Frontal cortex (tissue), 4 donors: ENCODE results near the gene TIMMDC1. TPM values are rescaled to one million over a fixed set of nuclear protein-coding genes. Genes with fewer than 3 reads are reported as not detected.
"Not testable (repeated sequence)": the region's sequence is repeated elsewhere in the genome, so short reads cannot be mapped to it uniquely, and the experiment has no call there.

ENCODE experiments used
- DNase-seq, 2 donors: peaks; one replicate each; pipeline ENCODE4 v3.0.0; 2012; ENCODE audit warnings: low spot score in 2 of 2
- FAIRE-seq: peaks from 2 replicates; lab custom pipeline; 2012; peaks lifted over from hg19 to GRCh38; lab: Jason Lieb, UNC
- total RNA-seq: library from RNA; depleted of rRNA; stranded (reverse); fragments of >200 nt; gene quantifications from one replicate; pipeline ENCODE4 v1.2.3, GENCODE V29; 2014
- donor health status: control.
- donor health status: control.
- donor health status: control.

The TIMMDC1 gene
- total RNA-seq, 1 donor from 2014 or later = 31.0 TPM

DNA sequence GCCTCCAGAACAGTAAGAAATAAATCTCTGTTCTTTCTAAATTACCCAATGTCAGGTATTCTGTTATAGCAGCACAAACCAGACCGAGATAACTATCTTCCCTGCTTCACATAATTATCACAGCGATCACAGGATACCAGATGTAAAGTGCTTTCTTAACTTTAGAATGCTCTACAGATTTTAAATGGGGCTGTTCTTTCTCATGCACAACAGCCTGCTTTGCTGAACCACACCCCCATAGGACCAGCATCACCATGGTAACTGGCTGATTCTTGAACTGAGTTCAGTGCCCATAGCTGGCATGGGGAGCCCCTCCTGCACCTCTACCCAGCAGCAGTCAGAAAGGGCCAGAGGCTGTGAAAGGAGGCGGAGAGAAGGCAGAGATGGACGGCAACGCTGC, 53.3 kb downstream of the TIMMDC1 start:
- no peak for DNase-seq
- no peak for FAIRE-seq

DNA sequence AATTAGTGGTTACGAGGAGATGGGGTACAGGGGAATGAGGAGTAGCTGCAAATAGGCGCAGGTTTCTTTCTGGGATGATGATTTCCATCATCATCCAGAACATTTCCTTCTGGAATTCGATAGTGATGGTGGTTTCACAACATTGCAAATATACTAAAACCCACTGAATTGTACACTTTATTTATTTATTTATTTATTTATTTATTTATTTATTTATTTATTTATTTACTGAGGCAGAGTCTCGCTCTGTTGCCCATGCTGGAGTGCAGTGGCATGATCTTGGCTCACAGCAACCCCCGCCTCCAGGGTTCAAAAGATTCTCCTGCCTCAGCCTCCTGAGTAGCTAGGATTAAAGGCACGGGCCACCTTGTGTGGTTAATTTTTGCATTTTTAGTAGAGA, 54.6 kb downstream of the TIMMDC1 start:
- not testable (repeated sequence) for DNase-seq, FAIRE-seq

- DNase-seq = no peak
- no peak for FAIRE-seq
These were observed 55.6 kb downstream of the TIMMDC1 start for GRCh38 chr3:119553823-119554415.

DNA sequence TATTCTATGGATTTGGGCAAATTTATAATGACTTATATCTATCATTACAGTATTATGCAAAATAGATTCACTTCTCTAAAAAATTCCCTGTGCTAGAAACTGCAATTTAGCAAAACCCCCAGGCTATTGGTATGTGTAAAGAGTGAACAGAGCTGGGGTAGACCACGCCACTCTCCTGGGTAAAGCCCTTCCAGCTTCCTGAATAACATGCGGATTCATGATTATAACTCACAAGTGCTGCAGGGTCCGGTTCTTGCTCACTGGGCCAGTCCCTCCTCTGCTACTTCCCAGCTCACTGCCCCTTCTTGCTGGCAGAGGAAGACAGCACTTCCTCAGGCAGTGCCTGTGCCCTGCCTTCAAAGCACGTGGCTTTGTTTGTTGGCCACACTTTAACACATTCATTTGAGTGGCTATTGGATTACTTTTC, 57.0 kb downstream of the TIMMDC1 start:
- FAIRE-seq (no peak), DNase-seq (no peak)

DNA sequence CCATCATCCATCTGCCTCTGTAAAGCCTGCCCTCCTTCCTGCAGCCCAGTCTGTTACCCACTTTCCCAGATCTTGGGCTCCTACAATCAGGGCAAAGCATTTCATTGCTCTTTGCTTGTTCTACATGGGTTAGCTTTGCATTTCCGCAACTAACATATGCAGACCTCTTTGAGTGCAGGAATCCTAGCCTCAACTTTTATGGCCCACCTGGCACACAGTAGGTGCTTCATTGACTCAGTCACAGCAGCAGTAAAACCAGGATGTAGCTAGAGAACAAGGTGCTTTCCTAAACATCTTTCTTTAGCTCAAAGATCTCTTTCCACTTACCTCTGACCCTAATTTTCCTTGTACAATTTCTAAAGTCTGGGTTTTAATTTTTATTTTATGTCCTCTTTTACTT, 57.6 kb downstream of the TIMMDC1 start:
- DNase-seq (no peak), FAIRE-seq (no peak)

- DNase-seq (no peak), FAIRE-seq (no peak)
These were observed 59.0 kb downstream of the TIMMDC1 start for GRCh38 chr3:119557192-119557876.

DNA sequence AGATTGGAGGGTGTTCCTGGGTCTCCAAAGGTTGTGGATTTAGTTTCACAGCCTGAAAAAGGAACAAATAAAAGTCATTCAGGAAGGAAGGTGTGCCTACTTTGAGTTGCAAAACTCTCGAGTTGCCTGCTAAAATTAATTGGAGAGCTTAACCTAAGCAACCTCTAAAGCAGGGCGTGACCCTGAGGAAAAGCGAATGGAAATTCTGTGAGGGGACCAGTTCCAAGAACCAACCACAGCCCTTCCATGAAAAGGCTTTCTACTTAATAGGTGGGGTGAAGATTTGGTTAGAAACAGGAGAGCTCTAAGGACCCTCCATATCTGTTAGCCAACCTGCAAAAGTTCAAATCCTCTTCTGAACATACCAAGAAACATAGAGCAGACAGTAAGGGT, 59.5 kb downstream of the TIMMDC1 start:
- no peak for FAIRE-seq
- DNase-seq = no peak

- FAIRE-seq = no peak
- no peak for DNase-seq
These were observed 60.4 kb downstream of the TIMMDC1 start for GRCh38 chr3:119558626-119559317.

DNA sequence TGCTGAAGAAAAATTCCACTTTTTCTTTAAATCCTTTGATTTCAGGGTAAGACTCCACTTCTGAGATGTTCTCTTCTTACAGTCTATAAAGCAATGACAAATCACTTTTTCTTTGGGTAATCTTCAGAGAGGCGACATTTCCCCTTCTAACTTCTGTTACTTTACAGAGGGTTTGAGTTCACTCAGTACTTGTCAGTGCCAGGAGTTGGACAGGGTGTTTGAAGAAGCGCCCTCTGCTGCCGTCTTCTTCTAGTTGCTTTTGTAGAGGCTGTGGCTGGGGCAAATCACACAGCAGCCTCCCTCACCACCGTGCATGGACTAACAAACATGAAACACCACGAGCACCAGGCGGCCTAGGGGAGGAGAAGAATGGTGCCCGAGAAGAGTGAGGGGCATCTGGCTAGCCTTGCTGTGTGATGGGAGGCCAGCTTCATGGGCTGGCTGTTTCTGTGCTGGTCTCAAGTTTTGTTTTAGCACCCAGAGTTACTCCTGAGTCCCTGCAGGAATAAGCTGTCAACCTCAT, 61.2 kb downstream of the TIMMDC1 start, which contains the start of gene CD80:
Gene CD80, minus strand, starts transcription at position 174 of the 523 bp plus-strand sequence. CDS start 1,886 bp downstream, outside the sequence.
- no peak for DNase-seq
- FAIRE-seq = no peak

- FAIRE-seq = no peak
These were observed 61.8 kb downstream of the TIMMDC1 start for GRCh38 chr3:119560160-119560559.

GRCh38 chr3:119562307-119562961, 64.1 kb downstream of the TIMMDC1 start:
- no peak for FAIRE-seq
- no peak for DNase-seq

More at GRCh38 chr3:119560160-119560559, 61.8 kb downstream of the TIMMDC1 start:
- DNase-seq = no peak

GRCh38 chr3:119563334-119563733, 65.0 kb downstream of the TIMMDC1 start:
- not testable (repeated sequence) for DNase-seq, FAIRE-seq

DNA sequence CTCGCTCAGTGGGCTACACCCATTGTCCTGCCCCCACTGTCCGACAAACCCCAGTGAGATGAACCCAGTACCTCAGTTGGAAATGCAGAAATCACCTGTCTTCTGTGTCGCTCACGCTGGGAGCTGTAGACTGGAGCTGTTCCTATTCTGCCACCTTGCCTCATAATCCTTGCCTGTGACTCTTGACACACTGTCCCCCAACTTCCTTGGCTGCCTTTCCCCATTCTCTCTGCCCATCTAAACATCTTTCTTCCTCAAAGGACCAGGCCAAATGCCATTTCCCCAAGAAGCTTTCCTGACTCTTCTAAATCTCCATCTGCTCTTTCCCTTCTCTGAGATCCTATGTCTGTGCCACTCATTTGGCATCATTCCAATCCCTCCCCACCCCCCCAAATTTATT, 70.8 kb downstream of the TIMMDC1 start:
- DNase-seq = no peak
- no peak for FAIRE-seq

DNA sequence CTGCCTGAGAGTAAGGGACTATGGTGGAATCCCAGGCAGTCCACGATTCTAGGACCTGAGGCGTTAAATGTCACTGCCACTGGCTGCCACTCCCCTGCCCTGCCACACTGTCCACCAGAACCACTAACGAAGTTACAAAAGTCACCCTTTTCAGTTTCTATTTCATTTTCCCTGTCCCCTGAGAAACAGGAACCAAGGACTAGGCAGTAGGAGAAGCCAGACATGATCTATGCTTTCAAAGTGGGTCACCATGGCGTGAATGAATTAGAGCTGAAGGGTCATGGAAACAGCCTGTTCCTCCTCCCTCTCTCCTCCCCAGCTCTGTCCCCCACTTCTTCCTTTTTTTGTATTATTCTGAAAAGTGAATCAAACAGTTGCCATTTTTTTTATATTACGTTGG, 71.9 kb downstream of the TIMMDC1 start:
- no peak for FAIRE-seq

GRCh38 chr3:119571230-119571629, 72.9 kb downstream of the TIMMDC1 start:
- FAIRE-seq = no peak

More for the DNA sequence above, 71.9 kb downstream of the TIMMDC1 start:
- DNase-seq = no peak

DNA sequence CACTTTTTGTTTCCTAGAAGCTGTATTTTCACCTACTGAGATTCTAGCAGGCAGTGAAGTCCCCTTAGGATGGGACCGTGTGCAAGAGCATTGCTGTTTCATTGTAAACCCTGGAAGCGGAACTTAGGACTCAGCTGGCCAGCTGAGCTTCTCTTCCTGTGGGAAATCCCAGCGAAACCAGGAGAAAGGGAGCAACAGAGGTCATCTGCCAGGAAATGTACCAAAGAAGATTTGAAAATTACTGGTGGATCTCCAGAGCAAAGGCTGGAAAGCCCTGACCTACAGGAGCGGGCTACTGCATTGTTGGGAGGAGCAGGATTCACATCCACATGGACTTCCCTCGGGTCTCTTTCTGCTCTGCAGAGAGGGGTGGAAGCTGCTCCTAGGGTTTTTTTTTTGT, 73.3 kb downstream of the TIMMDC1 start:
- no peak for FAIRE-seq

More at GRCh38 chr3:119571230-119571629, 72.9 kb downstream of the TIMMDC1 start:
- no peak for DNase-seq

More for the DNA sequence above, 73.3 kb downstream of the TIMMDC1 start:
- no peak for DNase-seq
